A549 treated with AZD9567 at 1 μM for 4 hours (cell line): ENCODE results near the gene CARD9. TPM values are rescaled to one million over a fixed set of nuclear protein-coding genes. Genes with fewer than 3 reads are reported as not detected.

Experiments
- total RNA-seq: library from RNA; stranded (reverse); fragments of 200-300 nt; extraction: Qiagen RNA extraction; gene quantifications from 5 replicates; pipeline ENCODE4 v1.2.3, GENCODE V29; 2022; ENCODE audit not compliant: insufficient read depth

The CARD9 gene, protein sequence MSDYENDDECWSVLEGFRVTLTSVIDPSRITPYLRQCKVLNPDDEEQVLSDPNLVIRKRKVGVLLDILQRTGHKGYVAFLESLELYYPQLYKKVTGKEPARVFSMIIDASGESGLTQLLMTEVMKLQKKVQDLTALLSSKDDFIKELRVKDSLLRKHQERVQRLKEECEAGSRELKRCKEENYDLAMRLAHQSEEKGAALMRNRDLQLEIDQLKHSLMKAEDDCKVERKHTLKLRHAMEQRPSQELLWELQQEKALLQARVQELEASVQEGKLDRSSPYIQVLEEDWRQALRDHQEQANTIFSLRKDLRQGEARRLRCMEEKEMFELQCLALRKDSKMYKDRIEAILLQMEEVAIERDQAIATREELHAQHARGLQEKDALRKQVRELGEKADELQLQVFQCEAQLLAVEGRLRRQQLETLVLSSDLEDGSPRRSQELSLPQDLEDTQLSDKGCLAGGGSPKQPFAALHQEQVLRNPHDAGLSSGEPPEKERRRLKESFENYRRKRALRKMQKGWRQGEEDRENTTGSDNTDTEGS
- 1.0 to 1.8 TPM (median 1.3 TPM) in 4 of 5 replicates, not detected in the other for total RNA-seq

DNA sequence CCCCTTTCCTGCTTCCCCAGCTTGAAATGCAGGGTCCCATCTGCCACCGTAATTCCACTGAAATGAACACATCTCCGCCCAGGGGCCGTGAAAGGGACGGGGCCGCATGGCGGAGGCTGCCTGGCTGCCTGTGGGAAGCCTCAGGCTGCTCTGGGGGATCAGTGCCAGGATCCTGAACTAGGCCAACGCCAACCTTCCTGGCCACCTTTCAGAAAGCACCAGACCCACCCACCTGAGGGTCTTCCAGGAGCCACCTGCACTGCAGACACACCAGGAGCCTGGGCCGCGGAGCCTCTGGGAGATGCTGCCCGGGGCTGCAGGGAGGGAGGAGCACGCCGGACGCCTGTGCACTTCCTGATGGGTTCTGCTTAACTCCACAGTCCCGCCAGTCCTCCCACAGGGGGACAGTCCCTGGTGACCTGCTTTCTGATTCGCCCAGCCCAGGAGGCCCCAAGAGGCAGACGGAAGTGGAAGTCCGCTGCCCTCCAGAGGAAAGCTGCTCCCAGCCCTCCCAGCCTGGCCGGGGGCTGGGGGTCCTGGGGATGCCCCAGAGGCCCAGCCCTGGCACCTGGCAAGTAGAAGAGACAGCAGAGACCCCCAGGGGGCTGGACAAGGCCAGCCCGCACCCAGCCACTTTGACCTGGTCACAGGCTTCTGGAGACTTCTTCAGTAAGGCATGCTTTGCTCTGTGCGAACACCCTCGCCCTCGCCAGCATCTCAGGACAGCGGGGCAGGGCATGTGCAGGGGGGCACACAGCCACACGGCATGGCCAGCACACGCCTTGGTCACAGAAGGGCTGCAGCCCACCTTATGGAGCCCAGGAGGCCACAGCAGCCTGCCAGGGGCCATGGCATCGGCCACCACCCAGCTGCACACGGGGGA, at the start of gene CARD9:
Gene CARD9 (minus strand): TSS at position 370 of the 883 bp plus-strand sequence. CDS start 1,591 bp downstream, outside the sequence.

DNA sequence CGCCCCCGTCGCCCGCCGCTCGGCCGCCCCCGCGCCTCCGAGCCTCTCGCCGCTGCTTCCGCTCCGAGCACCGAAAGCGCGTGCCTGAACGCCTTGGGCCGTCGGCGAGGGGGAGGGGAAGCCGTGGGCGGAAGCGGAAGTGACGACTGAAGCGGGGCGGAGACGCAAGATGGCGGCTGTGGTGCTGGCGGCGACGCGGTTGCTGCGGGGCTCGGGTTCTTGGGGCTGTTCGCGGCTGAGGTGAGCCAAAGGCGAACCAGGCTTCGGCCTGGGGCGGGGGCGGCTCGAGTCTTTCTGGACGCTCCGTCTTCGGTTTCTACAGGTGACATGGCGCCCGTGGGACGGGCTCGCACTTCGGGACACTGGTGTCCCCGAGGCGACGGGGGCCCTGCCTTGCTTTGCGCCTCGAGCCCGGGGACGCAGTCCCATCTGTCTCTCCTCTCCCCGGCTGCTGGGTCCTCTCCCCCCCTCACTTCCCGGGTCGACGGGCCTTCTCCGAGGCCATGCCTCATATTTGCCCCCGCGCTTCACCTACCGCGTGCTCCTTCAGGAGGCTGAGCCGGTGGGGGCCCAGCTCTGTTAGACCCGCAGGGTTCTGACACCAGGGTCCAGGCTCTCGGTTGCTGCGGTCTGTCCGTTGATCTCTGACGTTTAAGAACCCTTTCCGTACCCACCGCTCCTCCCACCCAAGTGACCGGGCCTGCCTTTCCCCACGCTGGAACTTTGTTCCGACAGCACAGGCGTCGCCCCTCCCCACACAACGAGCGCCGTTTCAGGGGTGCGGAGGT, 37.2 kb upstream of the CARD9 start, which contains the start of the genes ENTR1 and PMPCA:
Gene ENTR1 (minus strand): TSS at position 115 of the 788 bp plus-strand sequence. CDS start 217 bp downstream, outside the sequence.
Gene PMPCA (plus strand): TSS at position 159 of the 788 bp plus-strand sequence. CDS start 11 bp downstream, at position 170.

DNA sequence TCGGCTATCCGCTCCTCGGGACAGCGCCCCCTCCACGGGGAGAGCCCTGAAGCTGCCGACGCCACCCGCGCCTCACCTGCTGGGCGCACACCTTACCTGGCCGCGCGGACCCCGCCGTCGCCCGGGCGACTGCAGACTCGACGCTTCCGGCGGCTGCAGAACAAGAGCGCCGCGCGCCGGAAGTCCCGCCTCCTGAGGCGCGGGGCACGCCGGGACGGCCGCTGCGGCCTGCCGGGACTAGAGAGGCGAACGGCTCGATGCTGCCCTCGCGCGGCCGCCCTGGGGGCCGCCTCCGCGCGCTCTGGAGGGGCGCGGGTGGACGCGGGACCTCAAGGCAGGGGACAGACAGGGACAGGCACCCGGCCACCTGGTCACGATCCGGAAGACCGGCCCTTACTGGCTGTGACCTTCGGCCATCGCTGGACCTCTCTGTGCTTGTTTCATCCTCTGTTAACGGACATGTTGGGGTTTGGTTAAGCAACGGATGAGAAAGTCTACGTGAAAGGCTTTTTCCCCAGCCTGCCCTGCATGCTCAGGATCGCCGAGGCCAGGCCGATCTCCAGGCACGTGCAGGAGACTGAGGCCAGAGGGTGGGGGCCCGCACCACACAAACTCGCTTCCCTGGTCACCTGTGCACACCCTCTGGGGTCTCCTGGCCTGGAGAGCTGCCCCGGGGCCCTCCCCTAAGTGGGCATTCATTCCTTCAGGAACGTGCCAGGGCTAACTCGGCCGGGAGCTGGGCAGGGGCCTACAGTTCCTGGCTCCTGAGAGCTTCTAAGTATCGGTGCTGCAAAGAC, 26.8 kb upstream of the CARD9 start, which contains the start of gene SNAPC4:
Gene SNAPC4 (minus strand): TSS at position 133 of the 797 bp plus-strand sequence. CDS start 1,742 bp downstream, outside the sequence.

DNA sequence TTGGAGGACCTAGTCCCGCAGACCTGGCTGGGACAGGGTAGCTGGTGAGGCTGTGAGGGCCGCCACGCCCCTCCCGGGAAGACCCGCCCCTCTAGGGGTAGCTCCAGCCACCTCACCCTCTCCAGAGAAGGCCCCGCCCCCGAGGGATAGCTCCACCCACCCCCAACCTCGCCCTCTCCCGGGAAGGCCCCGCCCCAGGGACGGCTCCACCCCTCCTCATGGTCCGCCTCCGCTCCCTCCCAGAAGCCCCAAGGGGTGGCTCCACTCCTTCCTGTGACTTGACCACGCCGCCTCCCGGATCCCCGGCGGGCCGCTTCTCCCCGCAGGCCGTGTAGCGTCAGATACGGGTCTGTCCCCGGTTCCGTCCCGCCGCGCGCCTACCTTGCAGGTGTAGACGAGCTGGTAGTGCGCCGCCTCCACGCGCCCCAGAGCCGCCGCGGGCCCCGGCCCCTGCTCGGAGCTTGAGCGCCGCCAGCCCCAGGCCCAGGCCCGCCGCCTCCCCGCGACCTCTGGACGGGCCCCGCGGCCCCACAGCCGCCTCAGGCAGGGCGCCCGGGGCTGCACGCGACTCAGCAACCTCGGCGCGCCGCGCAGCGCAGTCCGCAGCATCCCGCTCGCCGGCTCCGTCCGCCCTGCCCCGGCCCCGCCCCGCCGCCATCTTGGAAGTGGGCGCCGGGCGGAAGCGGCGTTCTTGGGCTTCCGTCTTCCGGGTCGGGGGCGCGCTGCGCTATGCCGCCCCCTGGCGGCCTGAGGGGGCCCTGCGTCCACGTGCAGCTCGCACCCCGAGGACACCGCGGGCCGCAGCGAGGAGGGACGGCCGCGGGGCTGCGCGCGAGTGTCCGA, 10.1 kb downstream of the CARD9 start, which contains the start of gene DNLZ:
Gene DNLZ (minus strand): TSS at position 639 of the 843 bp plus-strand sequence. CDS start 30 bp downstream, at position 609.

DNA sequence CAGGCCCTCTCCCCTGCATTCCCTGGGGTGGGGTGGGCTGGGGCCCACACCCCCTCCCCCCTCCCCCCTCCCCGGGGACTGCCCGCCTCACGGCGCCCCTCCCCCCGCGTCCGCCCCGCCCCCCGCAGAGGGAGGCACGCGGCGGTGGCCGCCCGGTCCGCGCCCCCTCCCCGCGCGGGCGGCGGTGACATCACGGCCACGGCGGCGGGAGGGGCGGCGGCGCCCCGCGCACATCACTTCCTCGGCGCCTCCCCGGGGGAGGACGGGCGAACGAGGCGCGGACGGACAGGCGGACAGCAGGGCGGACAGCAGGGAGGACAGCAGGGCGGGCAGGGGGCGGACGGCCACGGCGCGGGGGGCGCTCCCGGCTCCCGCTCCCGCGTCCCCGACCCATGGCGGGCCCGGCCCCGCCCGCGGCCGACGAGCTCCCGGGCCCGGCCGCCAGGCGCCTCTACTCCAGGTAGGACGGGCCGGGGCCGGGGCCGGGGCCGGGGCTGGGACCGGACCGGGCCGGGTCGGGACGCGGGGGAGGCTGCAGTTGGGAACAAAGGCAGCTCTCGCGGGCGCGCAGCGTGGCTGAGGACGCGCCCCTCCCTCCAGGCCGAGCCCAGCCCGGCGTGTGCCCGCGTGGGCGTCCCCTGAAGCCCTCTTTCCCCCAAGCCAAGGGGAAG, 46.0 kb downstream of the CARD9 start, which contains the start of gene GPSM1:
Gene GPSM1 (plus strand): TSS at position 236 of the 671 bp plus-strand sequence. CDS start 157 bp downstream, at position 393.

Other genes starting within 250 kb of the CARD9 start
- gene LHX3, start 168.5 kb downstream of the CARD9 start, total RNA-seq: 0.06 to 0.14 TPM (median 0.06 TPM) in 3 of 5 replicates, not detected in the others
- gene QSOX2, start 127.9 kb downstream of the CARD9 start, total RNA-seq: 24.9 to 30.9 TPM (median 29.4 TPM) in 5 replicates
- gene CCDC187, start 69.6 kb downstream of the CARD9 start, total RNA-seq: 0.01 to 0.02 TPM (median 0.01 TPM) in 3 of 5 replicates, not detected in the others
- gene GPSM1, start 46.1 kb downstream of the CARD9 start, total RNA-seq: 8.2 to 14.1 TPM (median 13.1 TPM) in 5 replicates
- gene DNLZ, start 9.9 kb downstream of the CARD9 start, total RNA-seq: 11.8 to 40.4 TPM (median 37.1 TPM) in 5 replicates
- gene SNAPC4, start 26.5 kb upstream of the CARD9 start, total RNA-seq: 6.8 to 15.6 TPM (median 14.5 TPM) in 5 replicates
- 50.6 to 84.8 TPM (median 75.1 TPM) in 5 replicates for gene ENTR1, start 36.9 kb upstream of the CARD9 start, total RNA-seq
- 82.6 to 130 TPM (median 85.8 TPM) in 5 replicates for gene PMPCA, start 37.0 kb upstream of the CARD9 start, total RNA-seq
- gene INPP5E, start 66.2 kb upstream of the CARD9 start, total RNA-seq: 14.6 to 24.5 TPM (median 23.8 TPM) in 5 replicates
- gene SEC16A, start 109.4 kb upstream of the CARD9 start, total RNA-seq: 57.7 to 66.1 TPM (median 59.9 TPM) in 5 replicates
- 11.5 to 21.5 TPM (median 13.1 TPM) in 5 replicates for gene NOTCH1, start 172.4 kb upstream of the CARD9 start, total RNA-seq